PC-9 (cell line): ENCODE measurements around the gene GLP1R. TPM values are rescaled to one million over a fixed set of nuclear protein-coding genes. Genes with fewer than 3 reads are reported as not detected.

Experiments
- BruUV-seq: library from RNA; stranded (reverse); fragments of 400-500 nt; replicated peaks from 2 replicates; lab custom pipeline; 2021; lab: Mats Ljungman, UMichigan
- CTCF ChIA-PET: fragments of 300-600 bp; sonication (Branson Sonifier 250); formaldehyde crosslinking; loops from one replicate; lab custom pipeline; 2022; ENCODE audit warnings: antibody characterized with exemption; lab: Charles Lee
- POLR2A ChIA-PET: fragments of 300-600 bp; sonication (Branson Sonifier 250); formaldehyde crosslinking; loops from one replicate; lab custom pipeline; 2022; ENCODE audit warnings: antibody characterized with exemption; ENCODE audit not compliant: unreplicated experiment; lab: Charles Lee
- DNase-seq, 2 experiments: peaks; one replicate each; pipeline versions ENCODE4 v3.0.0 to v3.0.0-alpha.2; 2015 to 2022; ENCODE audit warnings: mixed read lengths in 1 of 2
- H2AFZ ChIP-seq: fragments of 200-600 bp; sonication (generic); 2 replicates; pipeline ENCODE4 v1.8.1; 2017; ENCODE audit warnings: antibody characterized with exemption
- H3F3A ChIP-seq: fragments of 200-600 bp; sonication (generic); 2 replicates; pipeline ENCODE4 v1.8.1; 2017; ENCODE audit warnings: antibody characterized with exemption, mild to moderate bottlenecking, low read depth; ENCODE audit not compliant: insufficient read depth
- H3K27ac ChIP-seq: fragments of 200-600 bp; sonication (generic); 2 replicates; pipeline ENCODE4 v1.6.1; 2016; ENCODE audit warnings: mixed run types
- H3K27me3 ChIP-seq: fragments of 200-600 bp; sonication (generic); 2 replicates; pipeline ENCODE4 v1.6.1; 2016; ENCODE audit warnings: low read depth, mixed run types; ENCODE audit not compliant: insufficient read depth
- H3K36me3 ChIP-seq: fragments of 200-600 bp; sonication (generic); 2 replicates; pipeline ENCODE4 v1.6.1; 2016; ENCODE audit warnings: low read depth, mixed run types
- H3K4me1 ChIP-seq: fragments of 200-600 bp; sonication (generic); replicated peaks from 2 replicates; pipeline ENCODE4 v1.6.1; 2016; ENCODE audit warnings: mixed run types; ENCODE audit not compliant: insufficient read depth
- H3K4me2 ChIP-seq: fragments of 200-600 bp; sonication (generic); 2 replicates; pipeline ENCODE4 v1.6.1; 2017; ENCODE audit warnings: mixed run types
- H3K4me3 ChIP-seq: fragments of 200-600 bp; sonication (generic); 2 replicates; pipeline ENCODE4 v1.6.1; 2016; ENCODE audit warnings: mixed run types
- H3K79me2 ChIP-seq: fragments of 200-600 bp; sonication (generic); 2 replicates; pipeline ENCODE4 v1.6.1; 2017; ENCODE audit warnings: low read depth, mixed run types
- H3K9me2 ChIP-seq: fragments of 200-600 bp; sonication (generic); 2 replicates; pipeline ENCODE4 v1.8.1; 2017; ENCODE audit warnings: mild to moderate bottlenecking; ENCODE audit not compliant: insufficient read depth
- H3K9me3 ChIP-seq: fragments of 200-600 bp; sonication (generic); 2 replicates; pipeline ENCODE4 v1.8.1; 2016; ENCODE audit warnings: low read depth; ENCODE audit not compliant: insufficient read depth
- H4K20me1 ChIP-seq: fragments of 200-600 bp; sonication (generic); 2 replicates; pipeline ENCODE4 v1.8.1; 2017; ENCODE audit not compliant: insufficient read depth
- EZH2 ChIP-seq: fragments of 200-600 bp; sonication (generic); IDR thresholded peaks from 2 replicates; pipeline ENCODE4 v1.8.0; 2017; ENCODE audit warnings: antibody characterized with exemption, low read depth
- intact Hi-C: fragments of 100-400 bp; cut with micrococcal nuclease; formaldehyde crosslinking; loops from one replicate; pipeline ENCODE4 v1.10.0; 2022; ENCODE audit not compliant: unreplicated experiment
- total RNA-seq: library from RNA; stranded (reverse); gene quantifications from 2 replicates; pipeline ENCODE4 v1.2.3, GENCODE V29; 2021
- TF ChIP-seq, protein P1 (sequence below): fragments of 200-600 bp; sonication (generic); conservative IDR thresholded peaks from 2 replicates; pipeline ENCODE4 v1.6.1; 2017; ENCODE audit warnings: mixed run types, antibody characterized with exemption, mild to moderate bottlenecking, moderate library complexity

GLP1R gene
- total RNA-seq, 1 experiment from 2014 or later: not detected

GRCh38 chr6:39050453-39051112 is 2.0 kb downstream of the GLP1R start:
- no peaks in the 10 kb centered on the region for H3K9me2 ChIP-seq
- no peak overlapping the region for H3K4me3 ChIP-seq
- no TSS peak for BruUV-seq
- no peaks in the 10 kb centered on the region for H3F3A ChIP-seq
- CTCF ChIA-PET: no interaction called here
- POLR2A ChIA-PET: no interaction called here
- H4K20me1 ChIP-seq: no peaks in the 10 kb centered on the region
- H3K79me2 ChIP-seq: no peaks in the 10 kb centered on the region
- H3K4me1 ChIP-seq: no peaks in the 10 kb centered on the region
- no peak for TF ChIP-seq EZH2
- TF ChIP-seq, protein P1, sequence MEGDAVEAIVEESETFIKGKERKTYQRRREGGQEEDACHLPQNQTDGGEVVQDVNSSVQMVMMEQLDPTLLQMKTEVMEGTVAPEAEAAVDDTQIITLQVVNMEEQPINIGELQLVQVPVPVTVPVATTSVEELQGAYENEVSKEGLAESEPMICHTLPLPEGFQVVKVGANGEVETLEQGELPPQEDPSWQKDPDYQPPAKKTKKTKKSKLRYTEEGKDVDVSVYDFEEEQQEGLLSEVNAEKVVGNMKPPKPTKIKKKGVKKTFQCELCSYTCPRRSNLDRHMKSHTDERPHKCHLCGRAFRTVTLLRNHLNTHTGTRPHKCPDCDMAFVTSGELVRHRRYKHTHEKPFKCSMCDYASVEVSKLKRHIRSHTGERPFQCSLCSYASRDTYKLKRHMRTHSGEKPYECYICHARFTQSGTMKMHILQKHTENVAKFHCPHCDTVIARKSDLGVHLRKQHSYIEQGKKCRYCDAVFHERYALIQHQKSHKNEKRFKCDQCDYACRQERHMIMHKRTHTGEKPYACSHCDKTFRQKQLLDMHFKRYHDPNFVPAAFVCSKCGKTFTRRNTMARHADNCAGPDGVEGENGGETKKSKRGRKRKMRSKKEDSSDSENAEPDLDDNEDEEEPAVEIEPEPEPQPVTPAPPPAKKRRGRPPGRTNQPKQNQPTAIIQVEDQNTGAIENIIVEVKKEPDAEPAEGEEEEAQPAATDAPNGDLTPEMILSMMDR: no peak
- peaks cover 85% of the 10 kb centered on the region for H3K27me3 ChIP-seq
- no peaks in the 10 kb centered on the region for H3K9me3 ChIP-seq
- H3K27ac ChIP-seq: no peak overlapping the region
- DNase-seq: no peak
- no peak overlapping the region for H3K4me2 ChIP-seq
- intact Hi-C loops: no loop called here
- no peaks in the 10 kb centered on the region for H3K36me3 ChIP-seq
- H2AFZ ChIP-seq: no peak overlapping the region

DNA sequence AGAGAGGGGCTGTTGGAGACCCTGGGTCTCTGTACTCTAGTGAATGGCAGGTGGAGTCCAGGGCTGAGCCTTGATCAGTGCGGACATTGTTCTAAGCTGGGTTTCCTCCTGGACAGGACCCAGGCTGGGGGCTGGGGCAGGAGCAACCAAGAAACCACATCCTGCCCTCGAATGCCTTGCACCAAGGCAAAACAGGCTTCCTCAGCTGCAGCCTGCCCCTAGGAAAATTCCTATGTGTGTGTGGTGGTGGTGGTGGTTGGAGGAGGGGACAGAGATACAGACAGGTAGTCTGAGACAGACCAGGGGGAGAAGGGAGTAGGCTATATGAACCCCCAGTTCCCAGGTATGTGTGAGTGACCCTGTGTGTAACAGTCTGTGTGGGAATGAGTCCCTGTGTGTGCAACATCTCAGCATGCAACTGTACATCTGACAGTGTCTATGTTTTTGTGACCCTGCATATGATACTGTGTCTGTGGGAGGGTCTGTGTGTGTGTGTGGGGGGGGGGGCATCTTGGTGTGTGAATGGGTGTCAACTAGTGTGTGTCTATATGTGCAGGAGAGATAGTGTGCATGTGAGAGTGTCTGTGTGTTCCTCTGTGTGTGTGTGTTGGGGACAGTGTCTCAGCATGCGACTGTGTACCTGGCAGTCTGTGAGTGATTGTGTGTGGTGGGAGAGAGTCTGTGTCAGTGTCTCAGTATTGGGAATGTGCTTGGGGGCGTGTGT is 3.0 kb downstream of the GLP1R start:
- intact Hi-C loops: no loop called here
- Histone ChIP-seq H3K4me2 (no peak overlapping the region), H3K36me3 (no peaks in the 10 kb centered on the region), H3K79me2 (no peaks in the 10 kb centered on the region), H4K20me1 (no peaks in the 10 kb centered on the region), H3K27ac (no peak overlapping the region), H2AFZ (no peak overlapping the region), H3F3A (no peaks in the 10 kb centered on the region), H3K4me1 (no peaks in the 10 kb centered on the region), H3K4me3 (no peak overlapping the region), H3K27me3 (peaks cover 88% of the 10 kb centered on the region), H3K9me2 (no peaks in the 10 kb centered on the region), H3K9me3 (no peaks in the 10 kb centered on the region)
- BruUV-seq: no TSS peak
- DNase-seq: peak in 1 of 2 experiments; percentile 5
- POLR2A ChIA-PET: no interaction called here
- CTCF ChIA-PET: no interaction called here
- TF ChIP-seq, protein P1: no peak
- no peak for TF ChIP-seq EZH2

- H3K27me3 ChIP-seq: peaks cover 88% of the 10 kb centered on the region
Observed at GRCh38 chr6:39053016-39053624, 4.5 kb downstream of the GLP1R start.

More at GRCh38 chr6:39053016-39053624, 4.5 kb downstream of the GLP1R start:
- no peaks in the 10 kb centered on the region for H3K9me2 ChIP-seq
- H3K4me3 ChIP-seq: no peak overlapping the region
- H3K79me2 ChIP-seq: no peaks in the 10 kb centered on the region
- H3F3A ChIP-seq: no peaks in the 10 kb centered on the region
- TF ChIP-seq, protein P1: no peak
- TF ChIP-seq EZH2: no peak
- H4K20me1 ChIP-seq: no peaks in the 10 kb centered on the region
- CTCF ChIA-PET: no interaction called here
- no peak overlapping the region for H3K27ac ChIP-seq
- BruUV-seq: no TSS peak
- H3K4me2 ChIP-seq: no peak overlapping the region
- H2AFZ ChIP-seq: no peak overlapping the region
- intact Hi-C loops: no loop called here
- H3K36me3 ChIP-seq: no peaks in the 10 kb centered on the region
- no peaks in the 10 kb centered on the region for H3K4me1 ChIP-seq
- POLR2A ChIA-PET: no interaction called here
- H3K9me3 ChIP-seq: no peaks in the 10 kb centered on the region
- DNase-seq: no peak
